NB4 (cell line): ENCODE measurements around the gene RNF2.

ENCODE experiments used
- TF ChIP-seq, protein P1 (sequence below): IDR thresholded peaks from one replicate; pipeline ENCODE4 v1.5.1; 2012; ENCODE audit warnings: low read depth, low read length
- TF ChIP-seq, protein P2 (sequence below): IDR thresholded peaks from 2 replicates; pipeline ENCODE4 v1.6.1; 2011; ENCODE audit warnings: low read depth, low read length

DNA sequence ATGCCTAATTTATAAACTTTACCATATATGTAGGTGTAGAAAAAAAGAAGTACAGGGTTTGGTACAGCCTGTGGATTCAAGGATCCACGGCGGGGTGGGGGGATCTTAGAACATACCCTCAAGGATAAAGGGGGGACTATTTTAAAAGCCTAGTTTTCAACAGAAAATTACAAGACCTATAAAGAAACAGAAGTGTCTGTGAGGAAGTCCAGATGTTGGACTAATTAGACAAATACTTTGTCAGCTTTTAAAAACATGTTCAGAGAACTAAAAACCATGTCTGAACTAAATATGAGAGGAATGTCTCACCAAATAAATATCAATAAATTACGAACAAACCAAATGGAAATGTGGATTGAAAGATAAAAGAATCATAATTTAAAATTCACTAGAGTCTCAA, 59.8 kb downstream of the RNF2 start:
- TF ChIP-seq, protein P1, sequence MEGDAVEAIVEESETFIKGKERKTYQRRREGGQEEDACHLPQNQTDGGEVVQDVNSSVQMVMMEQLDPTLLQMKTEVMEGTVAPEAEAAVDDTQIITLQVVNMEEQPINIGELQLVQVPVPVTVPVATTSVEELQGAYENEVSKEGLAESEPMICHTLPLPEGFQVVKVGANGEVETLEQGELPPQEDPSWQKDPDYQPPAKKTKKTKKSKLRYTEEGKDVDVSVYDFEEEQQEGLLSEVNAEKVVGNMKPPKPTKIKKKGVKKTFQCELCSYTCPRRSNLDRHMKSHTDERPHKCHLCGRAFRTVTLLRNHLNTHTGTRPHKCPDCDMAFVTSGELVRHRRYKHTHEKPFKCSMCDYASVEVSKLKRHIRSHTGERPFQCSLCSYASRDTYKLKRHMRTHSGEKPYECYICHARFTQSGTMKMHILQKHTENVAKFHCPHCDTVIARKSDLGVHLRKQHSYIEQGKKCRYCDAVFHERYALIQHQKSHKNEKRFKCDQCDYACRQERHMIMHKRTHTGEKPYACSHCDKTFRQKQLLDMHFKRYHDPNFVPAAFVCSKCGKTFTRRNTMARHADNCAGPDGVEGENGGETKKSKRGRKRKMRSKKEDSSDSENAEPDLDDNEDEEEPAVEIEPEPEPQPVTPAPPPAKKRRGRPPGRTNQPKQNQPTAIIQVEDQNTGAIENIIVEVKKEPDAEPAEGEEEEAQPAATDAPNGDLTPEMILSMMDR, result no peak
- TF ChIP-seq, protein P2, sequence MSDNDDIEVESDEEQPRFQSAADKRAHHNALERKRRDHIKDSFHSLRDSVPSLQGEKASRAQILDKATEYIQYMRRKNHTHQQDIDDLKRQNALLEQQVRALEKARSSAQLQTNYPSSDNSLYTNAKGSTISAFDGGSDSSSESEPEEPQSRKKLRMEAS, result no peak
